GM19238 (cell line): ENCODE results near the gene ZNF175.

Experiments
- DNase-seq: peaks from one replicate; pipeline ENCODE4 v3.0.0; 2011; ENCODE audit warnings: low spot score; ENCODE audit not compliant: insufficient read length

ZNF175 gene

DNA sequence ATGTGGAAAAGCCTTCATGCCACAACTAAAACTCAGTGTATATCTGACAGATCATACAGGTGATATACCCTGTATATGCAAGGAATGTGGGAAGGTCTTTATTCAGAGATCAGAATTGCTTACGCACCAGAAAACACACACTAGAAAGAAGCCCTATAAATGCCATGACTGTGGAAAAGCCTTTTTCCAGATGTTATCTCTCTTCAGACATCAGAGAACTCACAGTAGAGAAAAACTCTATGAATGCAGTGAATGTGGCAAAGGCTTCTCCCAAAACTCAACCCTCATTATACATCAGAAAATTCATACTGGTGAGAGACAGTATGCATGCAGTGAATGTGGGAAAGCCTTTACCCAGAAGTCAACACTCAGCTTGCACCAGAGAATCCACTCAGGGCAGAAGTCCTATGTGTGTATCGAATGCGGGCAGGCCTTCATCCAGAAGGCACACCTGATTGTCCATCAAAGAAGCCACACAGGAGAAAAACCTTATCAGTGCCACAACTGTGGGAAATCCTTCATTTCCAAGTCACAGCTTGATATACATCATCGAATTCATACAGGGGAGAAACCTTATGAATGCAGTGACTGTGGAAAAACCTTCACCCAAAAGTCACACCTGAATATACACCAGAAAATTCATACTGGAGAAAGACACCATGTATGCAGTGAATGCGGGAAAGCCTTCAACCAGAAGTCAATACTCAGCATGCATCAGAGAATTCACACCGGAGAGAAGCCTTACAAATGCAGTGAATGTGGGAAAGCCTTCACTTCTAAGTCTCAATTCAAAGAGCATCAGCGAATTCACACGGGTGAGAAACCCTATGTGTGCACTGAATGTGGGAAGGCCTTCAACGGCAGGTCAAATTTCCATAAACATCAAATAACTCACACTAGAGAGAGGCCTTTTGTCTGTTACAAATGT lies 16.4 kb downstream of the ZNF175 start:
- no peak for DNase-seq

DNA sequence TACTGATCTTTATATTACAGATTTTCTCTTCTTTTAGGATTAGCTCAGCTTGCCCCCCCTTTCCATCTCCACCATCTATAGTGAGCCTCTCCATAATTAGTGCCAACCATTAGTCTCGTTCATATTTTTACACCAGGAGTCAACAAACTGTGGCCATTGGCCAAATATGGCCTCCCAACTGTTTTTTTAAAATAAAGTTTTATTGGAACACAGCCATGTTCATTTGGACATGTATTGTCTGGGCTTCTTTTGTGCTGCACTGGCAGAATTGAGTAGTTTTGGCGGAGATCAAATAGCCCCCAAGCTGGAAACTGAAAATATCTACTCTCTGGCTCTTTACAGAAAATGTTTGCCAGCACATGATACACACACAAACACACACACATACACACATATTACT lies 18.4 kb downstream of the ZNF175 start:
- DNase-seq, result no peak

DNA sequence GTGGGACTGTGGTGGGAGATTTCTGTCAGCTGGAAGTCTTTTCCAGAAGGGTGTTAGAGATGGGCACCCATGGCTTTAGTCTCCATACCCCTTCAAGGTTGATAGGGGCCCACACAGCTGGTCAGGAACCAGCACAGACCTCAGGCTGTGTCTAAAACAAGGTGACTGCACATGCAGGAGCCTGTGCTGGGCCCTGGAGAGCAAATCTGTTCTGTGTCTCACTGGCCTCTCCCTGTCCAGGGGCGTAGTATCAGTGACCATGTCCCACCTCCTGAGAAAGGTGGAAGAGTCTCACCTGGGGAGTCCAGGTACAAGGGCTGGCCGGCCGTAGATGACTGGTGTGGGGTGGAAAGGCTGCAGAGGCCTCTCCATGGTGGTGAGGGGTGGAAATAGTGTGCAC lies 19.4 kb downstream of the ZNF175 start:
- DNase-seq, result no peak

DNA sequence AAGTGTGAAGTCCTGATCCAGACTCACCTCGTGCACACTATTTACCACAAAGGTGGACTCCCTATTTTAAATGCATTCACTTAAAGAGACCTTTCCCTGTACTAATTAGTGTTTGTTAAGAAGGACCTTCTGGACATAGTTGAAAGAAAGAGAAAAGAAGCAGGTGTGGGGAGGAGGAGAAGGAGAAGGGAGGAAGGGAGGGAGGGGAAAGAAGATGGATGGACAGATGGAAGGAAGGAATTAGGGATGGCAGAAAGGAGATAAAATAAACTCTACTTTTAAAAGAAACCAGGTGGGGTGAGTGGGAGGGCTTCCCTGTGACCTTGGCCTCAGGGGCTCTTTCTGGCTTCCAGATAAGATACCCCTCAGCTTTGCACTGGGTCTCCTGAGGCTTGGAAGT lies 21.4 kb downstream of the ZNF175 start:
- DNase-seq, result no peak

DNA sequence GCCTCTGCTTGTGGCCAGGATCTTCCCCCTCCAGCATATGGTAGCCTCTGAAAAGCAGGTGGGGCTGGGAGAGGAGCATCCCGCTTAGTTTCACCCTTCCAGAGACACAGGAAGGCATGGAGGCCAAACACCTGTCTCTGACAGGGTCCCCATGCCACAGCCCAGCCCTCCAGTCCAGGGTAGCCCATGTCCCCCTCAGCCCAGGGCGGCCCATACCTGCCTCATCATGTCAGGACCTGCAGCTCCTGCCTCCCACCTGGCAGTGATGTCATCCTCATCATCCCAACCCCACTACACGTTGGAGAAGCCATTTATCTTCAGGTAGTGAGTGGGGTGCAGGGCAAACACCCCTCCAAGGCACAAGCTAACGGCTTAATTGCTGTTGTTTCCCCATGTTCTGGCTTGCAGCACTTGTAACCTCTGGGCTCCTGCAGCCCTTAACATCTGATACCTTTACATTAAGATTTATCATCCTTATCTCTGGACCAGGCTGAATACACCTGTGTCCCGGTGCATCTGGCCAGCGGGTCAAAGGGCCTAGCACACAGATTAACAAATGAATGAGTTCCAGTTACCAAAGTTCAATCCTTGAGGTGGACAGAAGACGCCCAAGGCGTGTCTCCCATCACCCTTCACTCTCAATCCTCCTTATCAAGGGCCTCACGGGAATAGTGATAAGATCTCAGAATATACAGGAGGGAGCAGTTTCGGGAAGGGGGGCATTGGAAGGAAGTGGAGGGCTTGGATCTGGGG lies 22.2 kb downstream of the ZNF175 start:
- no peak for DNase-seq

DNA sequence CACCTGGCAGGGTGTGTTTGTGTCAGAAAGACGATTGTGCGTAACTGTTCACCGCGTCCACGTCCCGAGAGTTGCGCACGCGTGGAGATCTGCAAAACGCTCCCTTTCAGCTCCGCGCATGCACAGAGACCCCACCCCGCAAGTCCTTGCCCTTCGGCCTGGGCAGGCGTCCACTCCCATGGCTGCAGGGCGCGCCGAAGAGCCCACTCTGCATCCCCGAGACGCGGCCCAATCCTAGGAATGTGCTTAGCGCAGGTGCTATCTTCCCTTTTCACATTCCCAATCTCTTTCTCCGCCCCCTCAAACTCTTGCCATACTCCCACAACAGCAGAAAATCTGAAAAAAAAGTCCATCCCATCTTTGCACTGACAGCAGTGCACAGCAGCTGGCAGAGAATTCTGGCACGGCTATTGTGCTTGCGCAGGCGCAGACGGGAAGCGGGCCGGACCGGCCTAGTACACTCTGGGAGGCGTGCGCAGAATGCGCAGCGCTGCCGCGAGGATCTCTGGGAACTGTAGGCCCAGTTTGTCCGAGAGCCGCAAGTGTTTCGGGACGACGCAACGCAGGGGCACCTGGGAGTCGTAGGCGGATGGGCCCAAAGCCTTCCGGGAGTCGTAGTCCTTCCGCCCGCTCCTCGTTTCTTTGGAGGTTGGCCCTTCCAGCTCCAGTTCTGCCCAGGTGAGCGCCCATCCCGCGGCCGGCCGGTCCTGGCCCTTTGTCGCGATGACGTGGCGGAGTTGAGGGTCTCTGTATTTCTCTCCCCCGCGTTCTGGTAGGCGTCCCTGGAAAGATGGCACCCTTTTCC lies 23.1 kb downstream of the ZNF175 start:
- DNase-seq, result peak; percentile 96

DNA sequence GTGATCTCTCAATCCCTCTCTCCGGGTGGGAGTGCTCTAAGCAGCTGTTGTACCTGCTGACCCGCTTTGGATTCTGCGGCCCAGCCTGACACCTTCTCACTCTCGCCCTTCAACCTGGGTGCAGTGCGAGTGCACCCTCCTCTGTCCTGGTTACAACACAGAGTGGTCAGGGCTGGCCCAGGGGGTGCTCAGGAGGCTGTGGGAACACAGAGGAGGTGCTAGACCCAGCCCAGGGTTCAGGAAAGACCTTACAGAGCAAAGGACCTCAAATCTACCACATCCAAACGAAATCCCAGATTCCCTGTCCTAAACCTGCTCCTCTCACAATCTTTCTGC lies 23.7 kb downstream of the ZNF175 start:
- no peak for DNase-seq

DNA sequence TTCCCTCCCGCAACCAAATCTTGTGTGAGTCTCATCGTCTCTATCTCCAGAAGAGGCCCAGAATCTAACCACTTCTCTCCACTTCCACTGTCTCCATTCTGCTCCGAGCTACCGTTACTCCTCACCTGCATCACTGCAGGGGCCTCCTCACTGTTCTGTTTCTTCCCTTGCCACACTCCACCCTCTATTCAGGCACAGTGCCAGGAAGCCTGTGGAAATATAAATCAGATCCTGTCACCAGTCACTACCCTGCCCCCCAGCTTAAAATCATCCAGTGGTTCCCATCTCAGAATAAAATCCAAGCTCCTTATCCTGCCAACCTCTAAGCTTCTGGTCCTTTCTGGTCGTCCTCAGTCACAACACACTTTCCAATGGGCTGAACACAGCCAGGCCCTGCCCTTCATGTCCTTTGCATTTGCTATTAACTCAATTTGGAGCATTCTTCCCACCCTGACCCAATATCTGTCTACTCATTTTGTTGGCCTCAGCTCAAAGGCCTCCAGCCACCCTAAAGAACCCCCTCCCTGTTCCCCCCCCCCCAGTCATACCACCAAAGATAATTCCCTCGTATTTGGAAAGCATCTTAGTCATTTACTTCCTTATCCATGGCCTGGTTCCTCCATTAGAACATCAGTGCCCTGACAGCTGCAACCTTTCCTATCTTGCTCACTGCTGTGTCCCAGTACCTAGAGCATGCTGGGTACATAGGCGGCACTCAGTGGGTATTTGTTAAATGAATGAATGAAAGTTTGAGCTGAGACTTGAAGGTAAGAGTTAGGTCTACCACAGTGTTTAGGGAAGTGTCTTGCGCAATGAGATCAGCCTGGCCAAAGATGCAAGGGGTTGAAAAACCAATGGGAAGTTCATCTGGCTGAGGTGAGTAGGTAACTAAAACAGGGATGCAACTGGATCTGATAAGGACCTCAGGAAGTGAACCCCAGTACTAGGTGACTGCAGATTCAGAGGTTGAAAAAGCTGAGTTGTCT lies 24.4 kb downstream of the ZNF175 start:
- DNase-seq, result no peak

DNA sequence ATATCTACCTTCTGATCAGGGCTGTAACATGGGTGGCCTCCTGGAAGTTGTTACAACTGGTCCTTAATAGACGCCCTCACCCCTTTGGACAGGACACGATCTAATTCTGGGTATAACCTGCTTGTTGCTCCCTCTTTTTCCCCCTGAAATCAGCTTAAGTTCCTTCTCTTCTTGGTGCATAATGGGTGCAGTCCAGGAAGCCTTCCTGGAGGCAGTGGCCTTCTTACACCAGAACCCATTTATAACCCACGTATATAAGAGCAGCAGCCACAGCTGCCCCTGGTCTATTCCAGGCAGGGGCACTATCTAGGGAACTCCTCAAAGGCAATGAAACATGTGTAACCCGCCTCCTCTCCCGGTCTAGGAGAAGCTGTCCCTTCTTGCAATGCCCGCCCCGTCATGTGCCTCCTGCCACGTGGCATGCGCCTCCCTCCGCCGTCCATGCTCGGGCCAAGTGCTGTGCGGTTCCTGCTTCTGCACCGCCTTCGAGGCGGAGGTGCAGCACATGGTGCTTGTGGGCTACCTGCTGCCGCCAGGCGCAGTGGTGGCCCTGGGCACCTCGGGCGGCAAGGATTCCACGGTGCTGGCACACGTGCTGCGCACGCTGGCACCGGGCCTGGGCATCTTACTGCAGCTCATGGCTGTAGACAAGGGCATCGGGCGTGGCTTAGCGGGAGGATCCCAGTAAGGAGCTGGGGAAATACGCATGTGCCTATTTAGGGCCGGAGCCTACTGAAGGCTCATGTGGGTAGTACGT lies 27.3 kb downstream of the ZNF175 start:
- no peak for DNase-seq

DNA sequence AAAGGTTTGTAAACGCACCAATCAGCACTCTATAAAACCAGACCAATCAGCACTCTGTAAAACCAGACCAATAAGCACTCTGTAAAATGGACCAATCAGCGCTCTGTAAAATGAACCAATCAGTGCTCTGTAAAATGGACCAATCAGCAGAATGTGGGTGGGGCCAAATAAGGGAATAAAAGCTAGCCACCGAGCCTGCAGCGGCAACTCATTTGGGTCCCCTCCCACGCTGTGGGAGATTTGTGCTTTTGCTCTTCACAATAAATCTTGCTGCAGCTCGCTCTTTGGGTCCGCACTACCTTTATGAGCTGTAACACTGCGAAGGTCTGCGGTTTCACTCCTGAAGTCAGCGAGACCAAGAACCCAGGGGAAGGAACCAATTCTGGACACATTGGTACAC lies 28.0 kb downstream of the ZNF175 start:
- DNase-seq, result no peak

DNA sequence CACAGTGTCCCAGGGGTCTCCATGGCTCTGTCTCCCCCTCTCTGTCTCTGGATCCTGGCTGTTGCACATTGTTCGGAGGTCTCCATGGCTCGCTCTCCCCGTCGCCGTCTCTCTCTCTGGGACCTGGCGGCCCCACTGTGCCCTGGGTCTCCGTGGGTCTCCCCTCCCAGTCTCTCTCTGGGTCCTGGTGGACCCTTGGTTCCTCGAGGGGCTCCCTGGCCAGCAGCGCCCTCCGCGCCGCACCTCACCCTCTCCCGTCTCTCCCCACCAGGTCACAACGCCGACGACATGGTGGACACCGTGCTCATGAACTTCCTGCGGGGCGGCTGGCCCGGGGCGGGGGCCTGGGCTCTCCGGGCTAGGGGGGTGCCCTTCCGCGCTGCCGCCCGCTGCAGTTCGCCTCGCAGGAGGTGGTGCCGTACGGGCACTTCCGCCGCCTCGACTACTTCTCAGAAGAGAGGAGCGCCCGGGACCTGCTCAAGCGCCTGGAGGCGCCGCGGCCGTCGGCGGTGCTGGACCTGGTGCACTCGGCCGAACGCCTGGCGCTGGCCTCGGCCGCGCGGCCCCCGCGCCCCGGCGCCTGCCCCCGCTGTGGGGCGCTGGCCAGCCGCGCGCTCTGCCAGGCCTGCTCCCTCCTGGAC lies 30.0 kb downstream of the ZNF175 start:
- DNase-seq, result no peak

DNA sequence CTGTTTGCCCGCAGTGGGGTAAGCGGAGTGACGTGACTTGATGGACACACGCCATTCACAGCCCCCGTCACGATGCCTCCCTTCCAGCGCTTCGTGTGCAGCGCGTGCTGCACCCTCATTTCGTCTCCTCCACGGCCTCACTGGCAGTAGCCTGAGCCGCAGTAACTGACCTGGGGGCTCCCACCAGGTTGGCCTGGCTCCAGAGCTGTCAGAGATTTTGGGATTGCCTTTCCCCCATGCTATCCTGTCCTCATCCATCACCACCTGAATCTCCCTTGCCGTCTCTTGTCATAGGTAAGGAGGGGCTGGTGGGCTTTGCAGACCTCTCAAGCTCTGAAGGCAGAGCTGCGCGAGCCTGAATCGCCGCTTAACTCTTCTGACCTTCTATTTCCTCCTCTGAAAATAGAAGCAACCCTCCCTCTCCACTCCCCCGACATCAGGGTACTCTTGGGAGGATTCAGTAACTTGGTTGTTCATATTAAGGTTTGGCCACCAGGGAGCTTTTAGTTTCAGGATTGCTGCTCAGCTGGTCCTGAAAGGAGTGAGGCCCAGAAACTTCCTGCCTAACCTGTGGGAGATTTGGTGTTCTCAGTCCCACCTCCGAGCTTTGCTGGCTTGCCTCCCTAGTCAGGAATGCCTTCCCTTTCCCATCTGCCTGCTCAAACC lies 31.2 kb downstream of the ZNF175 start:
- DNase-seq, result peak; percentile 41

DNA sequence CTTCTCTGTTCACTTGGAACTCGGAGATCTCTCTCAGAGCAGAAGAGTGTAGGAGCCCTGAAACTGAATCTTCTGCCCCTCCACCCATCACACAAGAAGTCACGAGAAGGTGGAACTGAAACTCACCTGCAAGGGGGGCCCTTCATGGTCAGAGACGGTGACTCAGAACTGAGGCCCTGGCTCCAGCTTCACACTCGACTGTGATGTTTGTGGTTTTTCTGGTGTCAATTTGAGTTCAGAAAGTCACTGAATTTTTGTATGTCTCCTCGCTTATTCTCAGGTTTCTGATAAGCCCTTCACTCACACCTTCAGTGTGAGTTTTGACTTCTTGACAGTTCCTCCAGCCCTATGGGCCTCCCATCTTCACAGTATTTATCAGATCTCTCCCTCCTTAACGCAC lies 36.0 kb downstream of the ZNF175 start:
- peak; percentile 89 for DNase-seq

DNA sequence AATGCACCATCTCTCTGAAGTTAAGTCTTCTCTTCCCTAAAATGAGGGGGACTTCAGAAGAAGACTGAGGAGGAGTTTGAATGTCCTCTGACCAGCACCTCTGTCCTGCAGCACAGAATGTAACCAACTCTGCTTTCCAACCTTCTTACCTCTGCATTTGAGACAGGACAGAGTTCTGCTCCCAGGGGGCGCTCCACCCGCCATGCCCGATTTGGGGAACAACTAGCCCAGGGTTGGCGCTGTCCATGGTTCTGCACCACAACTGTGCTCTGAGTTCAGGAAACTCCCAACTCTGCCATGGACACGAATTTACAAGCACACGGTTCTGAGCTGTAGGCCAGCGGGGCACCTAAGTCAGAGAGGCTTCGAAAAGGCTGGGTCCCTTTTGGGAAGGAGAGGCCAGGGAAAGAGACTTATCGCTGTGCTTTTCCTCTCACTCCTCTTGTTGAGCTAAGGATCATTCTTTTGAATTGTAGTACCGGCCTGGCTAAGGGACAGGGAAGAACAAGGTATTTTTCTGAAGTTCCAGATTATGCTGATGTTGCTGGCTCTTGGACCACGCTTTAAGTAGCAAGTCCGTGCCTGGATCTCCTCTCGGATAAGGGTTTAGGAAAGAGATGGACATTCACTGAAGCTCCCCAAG lies 37.0 kb downstream of the ZNF175 start:
- no peak for DNase-seq

DNA sequence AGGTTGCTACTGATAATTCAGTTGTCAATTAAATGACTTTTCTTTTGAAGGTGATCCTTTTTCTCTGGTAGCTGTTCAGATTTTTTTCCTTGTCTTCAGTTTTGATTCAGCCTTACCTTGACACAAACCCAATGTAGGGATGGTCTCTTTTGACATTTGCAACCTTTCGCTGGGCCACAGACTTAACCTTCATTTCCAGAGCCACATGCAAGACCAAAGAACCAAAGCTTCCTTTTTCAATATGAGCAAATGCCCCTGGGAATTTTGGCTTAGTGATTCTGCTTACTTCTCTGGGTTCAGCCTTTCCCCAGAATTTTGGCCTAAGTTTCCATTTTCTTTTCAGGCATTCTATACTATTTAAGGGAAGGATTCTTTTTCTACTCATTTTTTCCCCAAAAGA lies 39.5 kb downstream of the ZNF175 start:
- no peak for DNase-seq

DNA sequence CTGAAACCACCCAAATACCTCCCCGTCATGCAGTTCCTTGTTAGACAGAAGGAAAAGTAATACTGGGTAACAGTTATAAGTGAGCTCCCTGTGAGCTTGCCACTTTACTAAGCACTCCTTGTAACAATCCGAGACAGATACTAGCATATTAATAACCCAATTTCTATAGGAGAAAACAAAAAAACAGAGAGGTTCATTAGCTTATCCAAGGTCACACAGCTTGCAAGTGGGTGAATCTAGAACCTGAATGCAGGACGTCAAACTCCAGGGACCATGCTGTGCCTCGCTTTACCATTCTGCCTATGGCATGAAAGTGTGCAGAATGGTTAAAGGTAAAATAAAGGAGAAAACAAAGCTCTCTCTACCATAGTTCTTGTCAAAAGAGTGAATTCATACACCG lies 43.7 kb downstream of the ZNF175 start:
- no peak for DNase-seq

DNA sequence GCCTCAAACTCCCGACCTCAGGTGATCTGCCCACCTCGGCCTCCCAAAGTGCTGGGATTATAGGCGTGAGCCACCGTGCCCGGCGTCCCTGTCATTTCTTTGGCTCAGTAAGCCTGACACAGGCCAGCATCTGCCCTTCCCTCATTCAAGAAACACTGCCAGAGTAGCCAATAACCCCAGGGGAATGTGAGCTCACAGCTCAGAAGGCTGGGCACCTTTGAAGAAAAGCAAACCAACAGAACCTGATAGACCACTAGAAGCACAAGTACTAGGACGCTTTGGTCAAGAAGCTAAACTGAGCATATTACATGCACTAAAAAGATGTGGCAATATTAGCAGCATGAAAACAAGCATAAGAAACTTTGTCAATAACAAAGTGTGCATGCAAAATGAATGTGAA lies 44.9 kb downstream of the ZNF175 start:
- DNase-seq, result no peak

DNA sequence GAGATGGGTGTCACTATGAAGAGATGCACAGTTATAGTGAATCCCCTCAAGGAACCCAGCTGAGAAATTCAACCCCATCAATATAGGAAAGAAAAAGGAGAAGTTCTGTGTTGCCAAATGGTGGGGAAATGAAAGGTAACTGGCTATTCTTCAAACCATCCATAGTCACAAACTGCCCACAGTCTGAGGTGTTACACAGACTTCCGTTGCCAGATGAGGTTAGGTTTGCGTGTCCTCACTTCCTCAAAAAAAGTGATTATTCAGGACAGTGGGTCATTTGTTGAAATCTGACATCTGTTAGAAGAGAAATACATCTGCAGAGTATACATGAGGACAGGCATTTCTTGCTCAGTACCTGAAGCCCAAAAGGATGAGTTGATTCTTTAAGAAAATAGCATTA lies 50.1 kb downstream of the ZNF175 start:
- peak; percentile 44 for DNase-seq

DNA sequence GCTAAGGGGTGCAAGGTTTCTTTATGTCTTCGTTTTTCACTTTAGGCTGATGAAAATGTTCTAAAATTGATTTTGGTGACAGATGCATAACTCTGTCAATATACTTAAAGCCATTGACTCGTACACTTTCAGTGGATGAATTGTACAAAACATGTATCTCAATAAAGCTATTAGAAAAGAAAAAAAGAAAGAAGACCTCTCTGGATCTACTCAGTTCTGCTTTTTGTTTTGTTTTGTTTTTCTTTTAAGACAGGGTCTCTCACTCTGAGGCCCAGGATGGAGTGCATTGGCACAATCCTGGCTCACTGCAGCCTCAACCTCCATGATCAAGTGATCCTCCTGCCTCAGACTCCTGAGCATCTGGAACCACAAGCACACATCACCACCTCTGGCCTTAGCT lies 55.6 kb downstream of the ZNF175 start:
- no peak for DNase-seq
